Lung (tissue), 12 donors: ENCODE data around the gene KANSL1L. TPM values are rescaled to one million over a fixed set of nuclear protein-coding genes. Genes with fewer than 3 reads are reported as not detected.

Source experiments
- ATAC-seq: fragments of 200-7000 bp; cut with Tn5 transposase; one replicate; pipeline ENCODE4 v1.9.1; 2020; ENCODE audit warnings: moderate number of reproducible peaks; ENCODE audit not compliant: insufficient read depth, low FRiP score
- DNase-seq, 3 donors: peaks; one replicate each; pipeline ENCODE4 v3.0.0-alpha.2; 2013 to 2017
- H3K27ac ChIP-seq, 2 donors: one replicate each; pipeline ENCODE4 v1.5.1; 2013; ENCODE audit warnings: mild to moderate bottlenecking in 2 of 2, moderate library complexity in 2 of 2, control low read depth in 1 of 2, inconsistent platforms in 1 of 2, low read depth in 1 of 2, low read length in 1 of 2
- H3K27me3 ChIP-seq, 3 donors: one replicate each; pipeline ENCODE4 v1.5.1; 2013; ENCODE audit warnings: low read length in 2 of 3; ENCODE audit not compliant: control insufficient read depth in 3 of 3, insufficient read depth in 3 of 3
- H3K36me3 ChIP-seq, 4 donors: one replicate each; pipeline ENCODE4 v1.5.1; 2013; ENCODE audit warnings: low read length in 4 of 4, mild to moderate bottlenecking in 1 of 4, moderate library complexity in 1 of 4; ENCODE audit not compliant: control insufficient read depth in 4 of 4, insufficient read depth in 4 of 4
- H3K4me1 ChIP-seq, 5 donors: one replicate each; pipeline ENCODE4 v1.5.1; 2013; ENCODE audit warnings: low read length in 5 of 5, mild to moderate bottlenecking in 2 of 5, moderate library complexity in 1 of 5; ENCODE audit not compliant: control insufficient read depth in 5 of 5, insufficient read depth in 5 of 5
- H3K4me3 ChIP-seq: one replicate; pipeline ENCODE4 v1.5.1; 2013; ENCODE audit warnings: mild to moderate bottlenecking, control low read depth, moderate library complexity
- H3K9ac ChIP-seq, 2 donors: one replicate each; pipeline ENCODE4 v1.5.1; 2013; ENCODE audit warnings: low read length in 2 of 2, control low read depth in 1 of 2; ENCODE audit not compliant: insufficient read depth in 1 of 2
- H3K9me3 ChIP-seq, 4 donors: one replicate each; pipeline ENCODE4 v1.5.1; 2013; ENCODE audit warnings: low read length in 3 of 4, mild to moderate bottlenecking in 1 of 4, moderate library complexity in 1 of 4; ENCODE audit not compliant: control insufficient read depth in 4 of 4, insufficient read depth in 3 of 4
- WGBS, 2 donors: extraction: QIAGEN DNeasy Blood & Tissue Kit; methylation state at CpG; one replicate each; pipeline ENCODE4 v1.1.7; 2013; 5-methylcytosine and 5-hydroxymethylcytosine counted together
- polyA plus RNA-seq, 2 donors: library from polyadenylated mRNA; stranded (reverse); fragments of 200-250 nt; gene quantifications; one replicate each; pipeline ENCODE4 v1.2.1, GENCODE V29; 2013
- total RNA-seq, 2 donors: library from RNA; depleted of rRNA in 1 of 2; stranded (reverse); fragments of >200 nt in 1 of 2; gene quantifications; one replicate each; pipeline ENCODE4 v1.2.1, GENCODE V29; 2014 to 2021
- TF ChIP-seq, protein P1 (sequence below): IDR thresholded peaks from 2 replicates; pipeline ENCODE4 v1.5.1; 2012; ENCODE audit warnings: mild to moderate bottlenecking; ENCODE audit errors: control extremely low read depth, extremely low read depth
- donor health status: control.
- donor health status: control.
- donor health status: Bipolar disorder and iron deficiency.
- donor health status: healthy.
- donor health status: DM: yes; HTN: yes; CAD: no.

KANSL1L gene
- total and polyA plus RNA-seq, 4 donors, result 6.1 to 117 (median 17.0) TPM

- WGBS, 2 donors, result 29 to 33% methylated on average over 6 of the region's 6 CpGs
- peaks cover 0 to 2% (median 0%) of the 10 kb centered on the region in 4 donors for H3K36me3 ChIP-seq
- ATAC-seq (no peak), DNase-seq (no peak)
- TF ChIP-seq, protein P1, sequence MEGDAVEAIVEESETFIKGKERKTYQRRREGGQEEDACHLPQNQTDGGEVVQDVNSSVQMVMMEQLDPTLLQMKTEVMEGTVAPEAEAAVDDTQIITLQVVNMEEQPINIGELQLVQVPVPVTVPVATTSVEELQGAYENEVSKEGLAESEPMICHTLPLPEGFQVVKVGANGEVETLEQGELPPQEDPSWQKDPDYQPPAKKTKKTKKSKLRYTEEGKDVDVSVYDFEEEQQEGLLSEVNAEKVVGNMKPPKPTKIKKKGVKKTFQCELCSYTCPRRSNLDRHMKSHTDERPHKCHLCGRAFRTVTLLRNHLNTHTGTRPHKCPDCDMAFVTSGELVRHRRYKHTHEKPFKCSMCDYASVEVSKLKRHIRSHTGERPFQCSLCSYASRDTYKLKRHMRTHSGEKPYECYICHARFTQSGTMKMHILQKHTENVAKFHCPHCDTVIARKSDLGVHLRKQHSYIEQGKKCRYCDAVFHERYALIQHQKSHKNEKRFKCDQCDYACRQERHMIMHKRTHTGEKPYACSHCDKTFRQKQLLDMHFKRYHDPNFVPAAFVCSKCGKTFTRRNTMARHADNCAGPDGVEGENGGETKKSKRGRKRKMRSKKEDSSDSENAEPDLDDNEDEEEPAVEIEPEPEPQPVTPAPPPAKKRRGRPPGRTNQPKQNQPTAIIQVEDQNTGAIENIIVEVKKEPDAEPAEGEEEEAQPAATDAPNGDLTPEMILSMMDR, result no peak
- peaks cover 0 to 13% (median 8%) of the 10 kb centered on the region in 5 donors for H3K4me1 ChIP-seq
- peak overlapping the region in 1 of 2 donors; percentile 45 for H3K27ac ChIP-seq
- no peak overlapping the region for H3K4me3 ChIP-seq
- no peak overlapping the region for H3K9ac ChIP-seq
- H3K9me3 ChIP-seq, result no peaks in the 10 kb centered on the region
- H3K27me3 ChIP-seq, result no peaks in the 10 kb centered on the region
Measured at GRCh38 chr2:210162466-210163124, 8.6 kb downstream of the KANSL1L start.

- 91 to 95% methylated on average over 3 of the region's 3 CpGs for WGBS, 2 donors
- no peaks in the 10 kb centered on the region for H3K9me3 ChIP-seq
- H3K9ac ChIP-seq, result no peak overlapping the region
- peaks cover 0 to 10% (median 7%) of the 10 kb centered on the region in 4 donors for H3K36me3 ChIP-seq
- H3K27ac ChIP-seq, result no peak overlapping the region
- ATAC-seq (no peak), DNase-seq (peak in 2 of 3 donors; percentile 11 to 28)
- TF ChIP-seq, protein P1, result no peak
- no peak overlapping the region for H3K4me3 ChIP-seq
- no peaks in the 10 kb centered on the region for H3K27me3 ChIP-seq
- peaks cover 0 to 8% (median 0%) of the 10 kb centered on the region in 5 donors for H3K4me1 ChIP-seq
Measured at GRCh38 chr2:210159059-210159458, 12.2 kb downstream of the KANSL1L start.

GRCh38 chr2:210158236-210158635, 13.0 kb downstream of the KANSL1L start:
- TF ChIP-seq, protein P1, result no peak
- no peak for DNase-seq
- Histone ChIP-seq H3K9ac (no peak overlapping the region), H3K27me3 (no peaks in the 10 kb centered on the region), H3K4me3 (no peak overlapping the region), H3K9me3 (no peaks in the 10 kb centered on the region), H3K4me1 (peaks cover 0 to 10% (median 0%) of the 10 kb centered on the region in 5 donors), H3K27ac (no peak overlapping the region), H3K36me3 (peaks cover 4 to 18% (median 14%) of the 10 kb centered on the region in 4 donors)
- WGBS, 2 donors, result 75 to 93% methylated on average over 2 of the region's 2 CpGs
- ATAC-seq, result no peak

GRCh38 chr2:210157526-210157925, 13.7 kb downstream of the KANSL1L start:
- H3K36me3 ChIP-seq, result peaks cover 4 to 19% (median 14%) of the 10 kb centered on the region in 4 donors
- H3K27ac ChIP-seq, result no peak overlapping the region
- H3K9me3 ChIP-seq, result no peaks in the 10 kb centered on the region
- H3K9ac ChIP-seq, result no peak overlapping the region
- H3K4me1 ChIP-seq, result peaks cover 0 to 8% (median 0%) of the 10 kb centered on the region in 5 donors
- WGBS, 2 donors, result 57 to 79% methylated on average over 3 of the region's 3 CpGs
- no peaks in the 10 kb centered on the region for H3K27me3 ChIP-seq
- TF ChIP-seq, protein P1, result no peak
- DNase-seq, result no peak
- no peak for ATAC-seq
- no peak overlapping the region for H3K4me3 ChIP-seq
